HG03103 (cell line): ENCODE measurements around the gene NBPF8.
A peak's percentile ranks its signal among the peaks of the same experiment; 100 is the strongest.
"Not testable (repeated sequence)": the region's sequence is repeated elsewhere in the genome, so short reads cannot be mapped to it uniquely, and the experiment has no call there.

Experiments used
- ATAC-seq: cut with Tn5 transposase; IDR thresholded peaks from one replicate; pipeline ENCODE4 v1.9.1; 2021; ENCODE audit warnings: low read depth; ENCODE audit not compliant: unreplicated experiment

NBPF8 gene

GRCh38 chr1:120414911-120415480 lies at the start of gene NBPF8:
Gene NBPF8 (plus strand): TSS chr1:120415035. CDS start chr1:120436523, 21,488 bp downstream.
- ATAC-seq, result peak; percentile 98

- not testable (repeated sequence) for ATAC-seq
Observed at GRCh38 chr1:120367709-120368108, 47.1 kb upstream of the NBPF8 start.

GRCh38 chr1:120386651-120387050 lies 28.2 kb upstream of the NBPF8 start:
- not testable (repeated sequence) for ATAC-seq

DNA sequence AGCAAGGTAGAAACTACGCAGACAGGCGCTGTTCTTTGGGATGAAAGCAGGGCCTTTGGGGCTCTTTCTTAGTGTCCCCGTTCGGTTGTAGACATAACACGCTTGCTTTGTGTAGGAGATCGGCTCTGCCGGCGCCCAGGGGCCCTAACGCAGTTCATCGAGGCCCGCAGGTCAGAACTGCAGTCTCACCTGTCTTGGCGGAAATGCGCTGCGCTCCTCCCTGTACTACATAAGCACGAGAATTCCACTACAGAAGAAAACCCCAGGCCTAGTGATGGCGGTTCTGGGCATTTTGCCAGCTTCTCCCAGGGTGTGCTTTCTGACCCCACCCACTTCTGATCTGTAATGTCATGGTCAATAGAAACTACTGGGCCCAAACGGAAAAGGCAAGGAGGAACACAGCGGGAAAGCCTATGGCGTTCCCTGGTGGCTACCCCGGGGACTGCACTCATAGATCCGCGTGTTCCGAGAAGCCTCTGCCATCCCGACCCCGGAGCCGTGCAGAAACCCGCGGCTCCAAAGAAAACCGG lies 26.2 kb upstream of the NBPF8 start:
- not testable (repeated sequence) for ATAC-seq

- not testable (repeated sequence) for ATAC-seq
Observed at GRCh38 chr1:120391365-120391764, 23.5 kb upstream of the NBPF8 start.

DNA sequence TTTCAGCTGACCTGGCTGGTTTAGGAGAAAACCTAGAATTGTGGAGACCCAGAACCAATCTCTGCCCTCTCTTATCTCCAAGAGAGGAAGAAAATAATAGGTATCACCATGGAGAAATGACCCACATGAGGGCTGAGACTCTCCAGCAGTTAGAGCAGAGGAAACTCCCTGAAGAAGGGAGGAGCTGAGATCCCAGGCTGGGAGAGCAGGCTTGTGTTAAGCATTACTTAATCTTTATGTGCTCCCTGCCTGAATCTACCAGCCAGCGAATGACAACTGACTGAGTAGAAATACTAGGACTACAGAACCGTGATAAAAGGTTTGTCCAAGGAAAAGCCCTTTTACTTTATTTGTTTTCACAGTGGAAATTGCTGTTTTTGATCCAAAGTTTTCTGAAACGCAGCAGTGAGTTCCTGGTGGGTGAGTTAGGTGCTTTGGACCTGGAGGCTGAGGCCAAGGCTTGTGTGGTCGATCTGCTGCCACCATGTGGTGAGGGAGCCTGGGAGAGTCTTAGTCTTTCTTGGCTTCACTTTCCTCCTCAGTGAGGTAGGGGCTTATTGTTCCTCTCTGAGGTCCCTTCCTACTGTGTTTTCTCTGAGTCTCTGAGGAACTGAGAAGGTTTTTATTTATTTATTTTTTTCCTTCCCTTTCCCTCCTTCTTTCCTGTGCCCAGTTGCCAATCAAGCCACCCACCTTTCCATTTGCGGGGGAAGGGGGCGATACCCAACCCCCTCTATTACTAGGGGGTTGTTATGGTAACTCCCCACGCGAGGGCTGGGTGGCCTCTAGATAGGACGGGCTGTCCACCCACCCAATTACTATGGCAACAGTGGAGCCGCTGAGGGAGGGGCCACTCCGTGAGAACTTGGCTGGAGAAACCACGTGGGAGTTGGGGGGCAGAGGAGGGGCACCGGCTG lies 21.3 kb upstream of the NBPF8 start:
- ATAC-seq, result not testable (repeated sequence)

- not testable (repeated sequence) for ATAC-seq
Observed at GRCh38 chr1:120405348-120405747, 9.5 kb upstream of the NBPF8 start.

DNA sequence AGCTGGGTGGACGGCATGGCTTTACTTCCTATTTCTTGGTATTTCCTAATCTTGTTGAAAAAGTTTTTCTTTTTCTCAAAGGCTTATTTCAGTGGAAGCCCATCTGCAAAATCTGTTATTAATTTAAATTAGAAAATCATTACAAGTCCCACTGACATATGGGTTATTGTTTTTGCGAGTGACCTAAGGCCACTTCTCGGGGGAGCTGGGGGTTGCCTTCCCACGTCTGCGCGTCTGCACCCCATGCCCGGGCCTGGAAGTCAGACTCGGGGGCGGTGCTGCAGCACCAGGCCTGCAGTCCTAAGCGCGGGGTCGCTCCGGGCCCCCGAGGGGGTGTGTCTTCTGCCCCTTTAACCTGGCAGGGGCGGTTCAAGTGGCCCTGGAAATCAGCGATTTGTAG lies 384 bp upstream of the NBPF8 start:
- ATAC-seq, result not testable (repeated sequence)

- ATAC-seq, result not testable (repeated sequence)
Observed at GRCh38 chr1:120415492-120415961, 692 bp downstream of the NBPF8 start.

DNA sequence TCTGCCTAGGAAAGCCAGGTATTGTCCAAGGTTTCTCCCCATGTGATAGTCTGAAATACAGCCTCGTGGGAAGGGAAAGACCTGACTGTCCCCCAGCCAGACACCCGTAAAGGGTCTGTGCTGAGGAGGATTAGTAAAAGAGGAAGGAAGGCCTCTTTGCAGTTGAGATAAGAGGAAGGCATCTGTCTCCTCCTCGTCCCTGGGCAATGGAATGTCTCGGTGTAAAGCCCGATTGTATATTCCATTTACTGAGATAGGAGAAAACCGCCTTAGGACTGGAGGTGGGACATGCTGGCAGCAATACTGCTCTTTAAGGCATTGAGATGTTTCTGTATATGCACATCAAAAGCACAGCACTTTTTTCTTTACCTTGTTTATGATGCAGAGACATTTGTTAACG lies 10.2 kb downstream of the NBPF8 start:
- ATAC-seq, result not testable (repeated sequence)

DNA sequence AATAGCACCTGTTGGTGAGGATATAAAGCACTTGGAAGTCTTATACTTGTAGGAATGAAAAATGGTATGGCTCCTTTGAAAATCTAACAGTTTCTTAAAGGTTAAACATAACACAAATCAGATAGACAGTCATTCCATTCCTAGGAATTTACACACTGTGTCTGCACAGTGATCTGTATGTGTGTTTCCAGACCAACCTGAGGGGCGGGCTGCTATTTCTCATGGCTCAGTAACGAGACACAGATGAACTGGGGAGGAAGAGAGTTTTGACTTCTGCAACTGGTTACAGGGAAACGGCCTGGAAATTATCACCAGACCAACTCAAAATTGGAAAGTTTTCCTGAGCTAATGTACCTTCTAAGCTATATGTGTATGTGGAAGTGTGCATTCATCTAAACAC lies 16.8 kb downstream of the NBPF8 start:
- ATAC-seq, result not testable (repeated sequence)

- ATAC-seq, result not testable (repeated sequence)
Observed at GRCh38 chr1:120433831-120434230, 19.0 kb downstream of the NBPF8 start.

DNA sequence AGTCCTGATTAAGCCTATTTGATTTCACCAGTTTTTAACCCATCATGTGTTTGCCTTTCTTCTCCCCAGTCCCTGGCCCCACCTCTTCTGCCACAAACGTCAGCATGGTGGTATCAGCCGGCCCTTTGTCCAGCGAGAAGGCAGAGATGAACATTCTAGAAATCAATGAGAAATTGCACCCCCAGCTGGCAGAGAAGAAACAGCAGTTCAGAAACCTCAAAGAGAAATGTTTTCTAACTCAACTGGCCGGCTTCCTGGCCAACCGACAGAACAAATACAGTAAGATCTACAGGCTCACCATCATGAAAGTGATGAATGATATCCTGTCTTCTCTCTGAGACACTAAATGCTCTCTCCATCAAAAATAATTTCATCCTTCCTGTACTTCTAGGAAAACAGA lies 34.3 kb downstream of the NBPF8 start:
- not testable (repeated sequence) for ATAC-seq
